HG03135 (cell line): Measurements from ENCODE around the gene ADGRG3.

Source experiments
- ATAC-seq: cut with Tn5 transposase; IDR thresholded peaks from one replicate; pipeline ENCODE4 v1.9.1; 2021; ENCODE audit warnings: mild to moderate bottlenecking, moderate library complexity; ENCODE audit not compliant: unreplicated experiment

ADGRG3 gene

DNA sequence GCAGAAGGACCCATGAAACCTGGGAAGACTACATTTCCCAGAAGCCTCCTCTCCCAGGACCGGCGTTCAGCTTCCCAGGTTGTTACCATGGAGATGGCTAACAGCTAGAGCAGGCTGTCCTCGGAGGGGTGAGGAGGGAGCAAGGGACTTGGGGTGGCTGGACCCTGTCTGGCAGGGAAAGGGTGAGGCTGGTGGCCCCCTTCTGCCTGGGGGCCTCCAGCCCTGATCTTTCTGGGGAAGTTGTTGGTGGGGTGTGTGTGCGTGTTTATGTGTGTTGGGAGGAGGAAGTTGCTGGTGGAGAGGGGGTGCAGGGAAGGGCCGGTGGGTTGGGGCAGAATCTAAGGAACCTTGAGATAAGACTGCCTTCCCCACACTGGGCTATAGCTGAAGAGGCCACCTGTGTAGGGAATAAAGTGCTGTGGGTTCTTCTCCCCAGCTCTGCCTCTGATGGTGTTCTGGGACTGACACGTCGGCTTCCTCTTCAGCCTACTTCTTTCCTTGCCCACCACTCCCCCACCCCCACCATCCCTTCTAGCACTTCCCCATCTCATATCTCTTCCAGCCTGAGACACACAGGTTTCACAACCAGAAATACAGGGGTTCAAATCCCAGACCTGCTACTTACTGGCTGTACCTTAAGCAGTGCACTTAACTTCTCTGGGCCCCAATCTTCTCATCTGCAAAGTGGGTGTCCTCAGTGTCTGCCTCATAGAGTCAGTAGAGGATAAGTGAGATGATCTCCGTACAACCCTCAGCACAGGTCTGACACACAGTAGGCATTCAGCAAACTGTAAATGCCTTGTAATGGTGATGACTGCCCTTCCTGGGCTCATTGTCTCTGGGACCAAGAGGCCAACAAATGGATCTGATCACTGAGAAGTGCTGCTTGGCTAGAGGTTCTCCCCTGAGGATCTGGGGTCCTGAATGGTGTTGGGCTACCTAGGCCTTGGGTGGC lies 26.9 kb downstream of the ADGRG3 start, which contains the start of gene DRC7:
Gene DRC7 (plus strand): TSS at position 82 of the 955 bp plus-strand sequence. CDS start 3,144 bp downstream, outside the sequence.
- no peak for ATAC-seq

DNA sequence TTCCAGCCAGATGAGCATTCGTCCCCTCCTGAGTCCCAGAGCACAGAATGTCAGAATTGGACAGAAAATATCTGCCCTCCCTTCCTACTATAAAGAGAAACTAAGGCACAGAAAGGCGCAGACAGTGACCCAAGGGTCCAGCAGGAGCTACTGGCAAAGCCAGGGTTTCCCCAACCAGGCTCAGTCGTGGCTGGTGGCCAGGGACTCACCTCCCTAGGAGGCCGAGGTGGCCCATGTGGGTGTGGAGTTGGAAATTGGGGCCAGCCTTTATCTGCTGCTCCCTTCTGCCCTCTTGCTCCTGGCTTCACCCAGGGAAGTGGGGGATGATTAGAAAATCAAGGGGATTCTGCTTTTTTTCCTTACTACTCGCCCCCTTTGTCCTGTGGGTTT lies 27.6 kb downstream of the ADGRG3 start:
- ATAC-seq, result no peak

DNA sequence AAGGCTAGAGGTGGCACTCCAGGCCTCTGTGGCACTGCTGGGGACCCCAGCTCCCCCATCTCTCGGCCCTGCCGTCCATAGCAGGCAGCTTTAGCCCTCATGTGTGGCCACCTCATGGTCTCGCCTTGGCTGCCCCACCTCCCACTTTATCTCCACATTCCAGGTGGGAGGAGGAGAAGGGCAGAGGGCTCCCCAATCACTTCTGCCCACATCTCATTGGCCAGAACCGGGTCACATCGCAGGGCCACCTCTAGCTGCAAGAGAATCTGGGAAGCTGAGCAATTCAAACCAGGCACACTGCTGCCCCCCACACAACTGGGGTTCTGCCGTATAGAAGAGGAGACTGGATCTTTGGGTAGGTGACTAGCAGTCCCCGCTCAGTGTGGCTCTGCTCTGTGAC lies 28.1 kb downstream of the ADGRG3 start:
- ATAC-seq, result no peak

DNA sequence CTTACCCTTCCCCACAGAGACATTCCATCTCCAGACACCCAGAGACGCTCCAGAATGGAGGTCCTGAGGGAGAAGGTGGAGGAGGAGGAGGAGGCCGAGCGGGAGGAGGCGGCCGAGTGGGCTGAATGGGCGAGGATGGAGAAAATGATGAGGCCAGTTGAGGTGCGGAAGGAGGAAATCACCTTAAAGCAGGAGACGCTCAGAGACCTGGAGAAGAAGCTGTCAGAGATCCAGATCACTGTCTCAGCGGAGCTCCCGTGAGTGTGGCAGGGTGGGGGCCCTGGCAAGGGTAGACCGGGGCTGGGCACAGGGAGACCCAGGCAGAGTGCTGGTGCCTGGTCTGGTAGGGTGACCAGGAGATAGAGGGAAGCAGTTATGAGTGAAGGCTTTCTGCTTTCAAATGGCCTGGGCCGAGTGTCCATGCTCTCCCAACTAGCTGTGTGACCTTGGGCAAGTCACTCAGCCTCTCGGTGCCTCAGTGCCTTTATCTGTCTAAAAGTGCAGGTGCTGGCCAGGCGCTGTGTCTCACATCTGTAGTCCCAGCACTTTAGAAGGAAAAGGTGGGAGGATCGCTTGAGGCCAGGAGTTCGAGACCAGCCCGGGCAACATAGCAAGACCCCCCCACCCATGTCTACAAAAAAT lies 29.9 kb downstream of the ADGRG3 start:
- no peak for ATAC-seq

DNA sequence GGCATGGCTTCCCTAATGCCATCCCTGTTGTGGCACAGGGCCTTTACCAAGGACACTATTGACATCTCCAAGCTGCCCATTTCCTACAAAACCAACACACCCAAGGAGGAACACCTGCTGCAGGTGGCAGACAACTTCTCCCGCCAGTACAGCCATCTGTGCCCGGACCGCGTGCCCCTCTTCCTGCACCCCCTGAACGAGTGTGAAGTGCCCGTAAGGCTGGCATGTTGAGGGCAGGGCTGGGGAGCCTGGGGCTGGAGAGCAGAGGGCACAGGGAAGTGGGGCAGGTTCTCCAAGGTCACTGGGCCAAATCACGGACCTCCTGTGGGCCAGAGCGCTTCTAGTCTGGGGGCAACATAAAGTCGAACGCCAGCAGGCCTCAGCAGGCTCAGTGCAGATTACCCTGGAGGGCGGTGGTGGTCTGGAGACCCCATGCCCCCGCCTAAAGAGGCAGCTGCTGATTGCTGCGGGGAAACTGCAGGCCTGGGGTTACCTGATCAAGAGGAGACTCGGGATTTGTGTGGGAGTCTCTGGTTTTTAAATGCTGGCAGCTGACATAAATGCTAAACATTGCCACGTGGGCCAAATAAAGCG lies 30.8 kb downstream of the ADGRG3 start:
- ATAC-seq, result no peak

DNA sequence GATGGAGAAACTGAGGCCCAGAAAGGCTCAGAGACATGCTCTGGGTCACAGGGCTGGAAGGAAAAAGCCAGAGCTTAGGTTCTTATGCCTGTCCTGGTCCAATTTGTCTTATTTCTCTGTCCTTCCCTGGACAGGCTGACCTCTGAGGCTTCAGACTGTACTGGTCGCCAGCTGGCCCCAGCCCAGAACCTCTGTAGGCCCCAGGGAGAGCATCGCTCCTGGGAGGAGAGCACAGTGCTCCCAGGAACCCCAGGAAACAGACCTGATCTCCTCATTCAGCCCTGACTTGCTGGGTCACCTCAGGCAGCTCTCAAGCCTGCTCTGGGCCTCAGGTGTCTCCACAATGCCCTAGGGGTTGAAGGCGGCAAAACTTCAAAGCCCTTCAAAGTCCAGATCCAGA lies 31.4 kb downstream of the ADGRG3 start:
- no peak for ATAC-seq

DNA sequence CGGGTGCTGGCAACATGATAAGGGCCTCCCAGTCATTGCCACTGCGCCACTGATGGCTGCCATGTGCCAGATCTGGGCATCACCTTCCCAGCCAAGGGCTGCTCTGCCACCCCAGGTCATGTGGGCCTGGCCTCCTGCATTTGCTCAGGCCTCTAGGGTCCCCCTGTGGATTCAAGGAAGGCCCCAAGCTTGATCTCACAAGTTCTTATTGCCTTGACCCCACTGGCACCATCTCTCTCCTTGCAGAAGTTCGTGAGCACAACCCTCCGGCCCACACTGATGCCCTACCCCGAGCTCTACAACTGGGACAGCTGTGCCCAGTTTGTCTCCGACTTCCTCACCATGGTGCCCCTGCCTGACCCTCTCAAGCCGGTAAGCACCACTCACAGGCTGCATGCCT lies 31.8 kb downstream of the ADGRG3 start:
- no peak for ATAC-seq

DNA sequence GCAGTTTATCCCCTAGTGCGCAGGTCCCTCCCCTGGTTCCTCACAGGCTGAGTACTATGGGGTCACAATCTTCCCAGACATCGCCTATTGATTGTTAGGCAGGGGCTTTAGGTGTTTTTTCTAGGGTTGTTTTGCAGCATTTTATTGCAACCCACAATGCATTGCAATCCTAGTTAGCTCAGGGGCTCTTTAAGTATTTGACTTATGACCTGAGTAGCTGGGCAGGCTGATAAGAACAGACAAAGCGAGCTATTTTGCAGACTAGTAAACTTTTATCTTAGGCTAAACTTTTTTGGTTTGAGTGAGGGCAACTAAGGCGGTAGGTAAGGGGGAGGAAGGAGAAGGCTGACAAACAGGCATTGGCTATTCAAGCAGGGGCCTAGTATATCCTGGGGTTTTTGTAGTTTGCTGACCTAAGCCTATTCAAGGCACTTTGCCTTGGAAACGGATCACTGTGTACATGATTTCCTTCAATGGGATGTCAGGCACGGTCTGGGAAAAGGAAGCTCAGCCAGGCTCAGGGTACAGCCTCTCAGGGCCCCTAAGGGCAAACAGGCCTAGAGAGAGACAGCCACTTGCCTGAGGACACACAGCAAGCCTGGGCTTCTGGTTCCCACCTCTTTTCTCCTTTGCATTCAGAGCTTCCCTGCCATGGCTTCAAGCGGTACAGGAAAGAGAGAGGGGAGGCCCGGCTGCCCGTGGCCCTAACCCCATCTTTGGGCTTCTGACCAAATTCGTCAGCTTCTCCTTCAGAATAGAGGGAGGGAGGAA lies 32.9 kb downstream of the ADGRG3 start:
- ATAC-seq, result no peak

DNA sequence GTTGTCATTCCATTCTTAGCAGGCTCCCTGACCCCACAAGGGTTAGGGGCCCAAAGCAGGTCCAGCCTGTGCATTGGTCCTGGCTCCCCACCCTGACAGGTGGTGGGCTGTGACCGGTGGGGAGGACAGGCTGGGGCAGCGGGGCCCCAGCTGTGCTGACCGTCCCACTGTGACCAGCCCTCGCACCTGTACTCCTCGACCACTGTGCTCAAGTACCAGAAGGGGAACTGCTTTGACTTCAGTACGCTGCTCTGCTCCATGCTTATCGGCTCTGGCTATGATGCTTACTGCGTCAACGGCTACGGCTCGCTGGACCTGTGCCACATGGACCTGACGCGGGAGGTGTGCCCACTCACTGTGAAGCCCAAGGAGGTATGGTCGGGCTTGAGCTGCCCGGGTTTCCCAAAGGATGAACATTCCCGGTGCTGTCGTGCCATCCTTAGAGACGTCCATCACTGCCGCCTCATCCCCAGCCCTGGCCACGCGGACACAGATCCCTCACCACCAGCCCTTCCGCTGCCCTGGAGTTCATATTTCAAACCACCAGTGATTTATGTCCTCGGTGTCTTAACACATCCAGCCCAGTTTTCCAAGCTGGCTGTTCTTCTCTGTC lies 33.8 kb downstream of the ADGRG3 start:
- no peak for ATAC-seq

DNA sequence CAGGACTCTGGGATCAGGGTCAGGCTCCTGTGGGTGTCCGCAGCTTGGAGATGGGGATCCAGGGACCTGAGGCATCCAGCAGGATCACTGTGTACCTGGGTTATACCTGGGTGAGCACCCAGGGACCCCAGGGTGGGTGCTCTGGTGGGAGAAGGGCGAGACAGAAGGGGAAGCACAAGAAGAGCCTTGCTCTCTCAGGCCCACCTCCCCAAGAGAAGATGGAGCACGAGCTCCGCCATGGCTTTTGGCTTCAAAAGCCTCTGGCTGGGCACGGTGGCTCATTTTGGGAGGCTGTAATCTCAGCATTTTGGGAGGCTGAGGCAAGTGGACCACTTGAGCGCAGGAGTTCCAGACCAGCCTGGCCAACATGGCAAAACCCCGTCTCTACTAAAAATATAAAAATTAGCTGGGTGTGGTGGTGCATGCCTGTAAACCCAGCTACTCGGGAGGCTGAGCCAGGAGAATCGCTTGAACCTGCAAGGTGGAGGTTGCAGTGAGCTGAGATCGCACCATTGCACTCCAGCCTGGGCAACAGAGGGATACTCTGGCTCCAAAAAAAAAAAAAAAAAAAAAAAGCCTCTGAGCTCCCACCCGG lies 35.4 kb downstream of the ADGRG3 start:
- no peak for ATAC-seq

DNA sequence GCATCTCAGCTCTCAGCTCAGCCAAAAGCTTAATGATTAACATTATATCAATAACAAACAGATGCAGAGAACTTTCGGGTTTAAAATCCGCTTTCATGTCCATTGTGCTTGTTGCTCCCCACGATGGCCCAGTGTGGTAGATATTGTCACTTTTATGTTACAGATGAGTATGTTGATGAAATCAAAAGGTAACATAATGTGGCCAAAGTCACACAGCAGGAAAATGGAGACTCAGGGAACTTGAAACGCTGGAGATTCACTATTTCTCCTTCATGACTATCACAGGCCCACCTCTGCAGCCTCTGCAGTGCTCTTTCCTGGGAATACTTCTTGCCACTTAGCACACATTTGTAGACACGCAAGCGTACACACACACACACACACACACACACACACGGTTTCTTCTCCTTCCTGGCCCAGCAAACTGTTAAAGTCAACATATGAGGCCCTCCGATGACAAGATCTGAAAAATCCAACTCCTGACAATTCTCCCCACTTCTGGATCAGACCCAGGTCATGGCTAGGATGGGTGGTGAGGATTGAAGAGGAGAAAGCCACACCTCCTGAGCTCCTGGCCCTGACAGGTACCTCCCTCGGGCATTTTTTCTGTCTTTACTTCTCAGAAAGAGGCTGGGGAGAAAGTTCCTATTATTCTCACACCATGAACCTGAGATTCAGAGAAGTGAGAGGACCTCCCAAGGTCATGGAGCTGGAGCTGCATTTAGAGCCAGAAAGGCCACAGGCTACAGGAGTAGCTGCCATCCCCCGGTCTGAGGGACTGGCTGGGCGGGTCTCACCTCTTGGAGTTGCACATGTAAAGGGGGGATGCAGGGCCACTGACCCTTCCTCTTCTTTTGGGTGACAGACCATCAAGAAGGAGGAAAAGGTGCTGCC lies 36.2 kb downstream of the ADGRG3 start:
- no peak for ATAC-seq

DNA sequence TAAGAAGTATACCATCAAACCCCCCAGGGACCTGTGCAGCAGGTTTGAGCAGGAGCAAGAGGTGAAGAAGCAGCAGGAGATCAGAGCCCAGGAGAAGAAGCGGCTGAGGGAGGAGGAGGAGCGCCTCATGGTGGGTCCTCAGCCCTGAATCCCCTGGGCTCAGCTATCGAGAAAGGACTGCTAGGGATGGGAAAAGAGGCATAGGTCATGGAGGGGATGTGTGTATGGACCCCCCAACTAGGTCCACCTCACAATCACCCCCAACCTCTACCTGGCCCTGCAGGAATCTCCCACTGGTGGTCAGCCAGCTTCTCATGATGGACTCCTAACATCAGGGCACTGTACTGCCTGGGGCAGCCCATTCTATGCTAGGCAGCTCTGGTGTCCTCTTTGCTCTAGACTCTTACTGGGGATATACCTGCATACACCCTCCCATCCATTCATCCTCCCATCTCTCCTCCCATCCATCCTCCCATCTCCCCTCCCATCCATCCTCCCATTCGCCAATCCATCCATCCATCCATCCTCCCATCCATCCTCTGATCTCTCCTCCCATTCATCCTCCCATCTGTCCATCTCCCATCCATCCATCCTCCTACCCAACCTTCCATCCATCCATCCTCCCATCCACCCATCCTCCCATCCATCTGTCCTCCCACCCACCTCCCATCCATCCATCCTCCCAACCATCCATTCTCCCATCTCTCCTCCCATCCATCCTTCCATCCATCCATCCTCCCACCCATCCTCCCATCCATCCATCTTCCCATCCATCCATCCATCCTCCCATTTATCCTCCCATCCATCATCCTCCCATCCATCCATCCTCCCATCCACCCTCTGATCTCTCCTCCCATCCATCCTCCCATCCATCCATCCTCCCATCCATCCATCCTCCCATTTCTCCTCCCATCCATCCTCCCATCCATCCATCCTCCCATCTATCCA lies 37.1 kb downstream of the ADGRG3 start:
- ATAC-seq, result no peak

DNA sequence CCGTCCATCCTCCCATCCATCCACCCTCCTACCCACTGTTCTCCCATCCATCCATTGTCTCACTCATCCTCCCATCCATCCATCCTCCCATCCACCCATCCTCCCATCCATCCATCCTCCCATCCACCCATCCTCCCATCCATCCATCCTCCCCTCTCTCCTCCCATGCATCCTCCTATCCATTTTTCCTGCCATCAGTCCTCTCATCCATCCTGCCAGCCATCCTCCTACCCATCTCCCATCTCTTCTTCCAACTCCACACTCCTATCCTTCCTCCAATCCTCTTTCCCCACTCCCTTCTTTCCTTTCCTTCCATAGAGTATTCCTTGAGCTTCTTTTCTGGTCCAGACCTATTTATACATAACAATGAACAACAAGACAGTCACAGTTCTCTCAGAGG lies 38.6 kb downstream of the ADGRG3 start:
- ATAC-seq, result no peak

DNA sequence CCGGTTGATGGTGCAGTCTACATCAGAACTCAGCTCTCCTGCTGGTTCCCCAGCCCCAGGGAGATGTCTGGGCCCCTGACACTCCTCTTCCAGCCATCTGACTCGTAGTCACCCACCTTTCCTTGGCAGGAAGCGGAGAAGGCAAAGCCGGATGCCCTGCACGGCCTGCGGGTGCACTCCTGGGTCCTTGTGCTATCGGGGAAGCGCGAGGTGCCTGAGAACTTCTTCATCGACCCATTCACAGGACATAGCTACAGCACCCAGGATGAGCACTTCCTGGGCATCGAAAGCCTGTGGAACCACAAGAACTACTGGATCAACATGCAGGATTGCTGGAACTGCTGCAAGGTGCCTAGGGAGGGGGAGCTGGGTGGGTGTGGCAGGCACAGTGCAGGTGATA lies 39.2 kb downstream of the ADGRG3 start:
- ATAC-seq, result no peak

DNA sequence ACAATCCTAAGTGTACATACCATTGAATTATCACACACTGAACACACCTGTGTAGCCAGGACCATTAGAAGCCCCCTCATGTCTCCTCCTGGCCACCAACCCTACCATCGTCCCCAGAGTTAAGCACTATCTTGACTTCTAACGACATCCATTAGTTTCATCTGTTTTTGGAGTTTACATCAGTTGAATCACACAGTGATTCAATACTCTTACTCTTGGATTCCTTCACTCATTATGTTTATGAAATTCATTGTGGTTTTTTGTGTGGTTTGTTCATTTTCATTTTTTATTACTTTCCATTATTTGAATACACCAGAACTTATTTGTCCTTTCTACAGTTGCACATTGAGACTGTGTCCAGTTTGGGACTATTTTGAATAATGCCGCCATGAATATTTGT lies 40.1 kb downstream of the ADGRG3 start:
- no peak for ATAC-seq

DNA sequence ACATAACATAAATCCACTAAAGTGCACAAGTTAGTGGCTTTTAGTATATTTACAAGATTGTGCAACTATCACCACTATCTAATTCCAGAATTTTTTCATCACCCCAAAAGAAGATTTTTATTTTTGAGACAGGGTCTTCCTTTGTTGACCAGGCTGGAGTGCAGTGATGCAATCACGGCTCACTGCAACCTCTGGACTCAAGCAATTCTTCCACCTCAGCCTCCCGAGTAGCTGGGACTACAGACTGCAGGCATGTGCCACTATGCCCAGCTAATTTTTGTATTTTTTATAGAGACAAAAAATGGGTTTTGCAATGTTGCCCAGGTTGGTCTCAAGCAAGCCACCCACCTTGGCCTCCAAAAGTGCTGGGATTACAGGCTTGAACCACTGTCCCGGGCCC lies 41.6 kb downstream of the ADGRG3 start:
- ATAC-seq, result no peak

DNA sequence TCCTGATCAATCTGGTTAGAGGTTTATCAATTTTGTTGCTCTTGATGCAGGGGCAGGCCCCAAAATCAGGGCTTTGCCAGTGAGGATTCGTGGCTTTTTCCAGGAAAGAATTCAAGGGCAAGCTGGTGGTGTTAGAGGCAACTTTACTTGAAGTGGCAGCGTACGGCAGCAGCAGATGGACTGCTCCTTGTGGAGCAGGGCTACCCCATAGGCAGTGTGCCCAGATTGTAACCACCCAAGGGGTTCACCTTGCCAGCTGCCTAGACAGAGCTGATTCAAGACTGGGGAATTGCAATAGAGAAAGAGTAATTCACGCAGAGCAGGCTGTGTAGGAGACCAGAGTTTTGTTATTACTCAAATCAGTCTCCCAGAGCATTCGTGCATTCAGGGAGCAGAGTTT lies 43.2 kb downstream of the ADGRG3 start:
- ATAC-seq, result no peak

DNA sequence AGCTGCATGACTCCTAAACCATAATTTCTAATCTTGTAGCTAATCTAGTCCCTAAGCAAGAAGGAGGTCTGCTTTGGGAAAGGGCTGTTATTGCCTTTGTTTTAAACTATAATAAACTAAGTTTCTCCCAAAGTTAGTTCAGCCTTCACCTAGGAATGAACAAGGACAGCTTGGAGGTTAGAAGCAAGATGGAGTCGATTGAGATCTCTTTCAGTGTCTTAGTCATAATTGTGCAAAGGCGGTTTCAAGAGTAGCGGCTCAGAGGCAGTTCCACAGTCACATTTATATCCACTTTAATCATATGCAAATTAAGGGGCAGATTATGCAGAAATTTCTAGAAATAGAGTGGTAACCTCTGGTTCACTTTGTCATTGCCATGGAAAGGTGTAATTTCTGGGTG lies 43.9 kb downstream of the ADGRG3 start:
- no peak for ATAC-seq
